Tibial nerve (tissue), 4 donors: ENCODE results near the gene MS4A18. TPM values are rescaled to one million over a fixed set of nuclear protein-coding genes. Genes with fewer than 3 reads are reported as not detected.

Experiments used
- DNase-seq, 2 donors: peaks; one replicate each; pipeline ENCODE4 v3.0.0-alpha.2; 2019; ENCODE audit warnings: low spot score in 2 of 2
- H3K27ac ChIP-seq, 4 donors: fragments of 200-600 bp; sonication (generic) in 3 of 4; one replicate each; pipeline ENCODE4 v1.5.1; 2017 to 2019; ENCODE audit warnings: mild to moderate bottlenecking in 1 of 4
- H3K27me3 ChIP-seq, 2 donors: fragments of 200-600 bp; sonication (generic) in 1 of 2; one replicate each; pipeline versions ENCODE4 v1.5.1 to v1.6.0; 2017 to 2019
- H3K36me3 ChIP-seq, 3 donors: fragments of 200-600 bp; sonication (generic); one replicate each; pipeline ENCODE4 v1.5.1; 2018 to 2019
- H3K4me1 ChIP-seq, 4 donors: fragments of 200-600 bp; sonication (generic) in 3 of 4; one replicate each; pipeline ENCODE4 v1.5.1; 2017 to 2019
- H3K4me3 ChIP-seq, 4 donors: fragments of 200-600 bp; sonication (generic) in 3 of 4; one replicate each; pipeline ENCODE4 v1.5.1; 2017 to 2019; ENCODE audit warnings: mild to moderate bottlenecking in 1 of 4, moderate library complexity in 1 of 4
- H3K9me3 ChIP-seq, 4 donors: fragments of 200-600 bp; sonication (generic) in 3 of 4; one replicate each; pipeline ENCODE4 v1.5.1; 2017 to 2019
- CTCF ChIP-seq, 5 experiments: fragments of 200-600 bp in 3 of 5; fragments of 450-650 bp in 2 of 5; sonication (generic) in 3 of 5; IDR thresholded peaks; one replicate each; pipeline ENCODE4 v1.5.1; 2016 to 2019; ENCODE audit warnings: antibody characterized with exemption in 5 of 5, mild to moderate bottlenecking in 3 of 5, moderate library complexity in 2 of 5
- EP300 ChIP-seq, 2 donors: sonication (generic); formaldehyde crosslinking; IDR thresholded peaks; one replicate each; pipeline ENCODE4 v1.6.1; 2017; ENCODE audit warnings: antibody characterized with exemption in 2 of 2, mild to moderate bottlenecking in 1 of 2
- POLR2A ChIP-seq, 2 donors: fragments of 450-650 bp; IDR thresholded peaks; one replicate each; pipeline ENCODE4 v1.6.1; 2017; ENCODE audit warnings: antibody characterized with exemption in 2 of 2, mild to moderate bottlenecking in 2 of 2, moderate library complexity in 2 of 2
- WGBS, 2 donors: methylation state at CpG; one replicate each; pipeline ENCODE4 v1.1.5; 2018; 5-methylcytosine and 5-hydroxymethylcytosine counted together
- total RNA-seq, 4 donors: library from RNA; depleted of rRNA; stranded (reverse); fragments of >200 nt; gene quantifications; one replicate each; pipeline ENCODE4 v1.1.0, GENCODE V29; 2016

Gene MS4A18
- total RNA-seq, 4 donors from 2014 or later: not detected

DNA sequence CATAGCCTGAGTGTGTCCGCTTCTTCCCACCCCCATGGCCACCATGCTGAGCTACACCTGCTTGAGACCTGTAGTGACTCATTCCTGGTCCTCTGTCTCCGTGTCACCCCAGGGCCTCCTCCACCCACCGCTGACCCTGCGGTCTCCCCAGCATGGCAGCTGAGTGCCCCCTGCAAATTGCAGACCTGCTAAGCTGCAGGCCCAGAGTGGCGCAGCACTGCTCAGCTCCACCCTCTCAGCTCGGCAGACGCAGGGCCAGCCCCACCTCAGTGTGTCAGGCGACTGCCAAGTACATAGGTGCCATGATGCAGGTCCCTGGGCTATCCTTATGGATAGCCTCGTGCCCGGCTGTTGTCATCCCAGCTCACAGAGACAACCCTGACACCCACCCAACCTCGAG is 45.3 kb downstream of the MS4A18 start:
- no peak for DNase-seq
- peaks cover 0 to 23% of the 10 kb centered on the region in 2 donors for H3K27me3 ChIP-seq
- H3K27ac ChIP-seq: no peak overlapping the region
- WGBS, 2 donors: 86 to 89% methylated on average over 11 of the region's 11 CpGs
- H3K9me3 ChIP-seq: no peaks in the 10 kb centered on the region
- peaks cover 0 to 8% (median 0%) of the 10 kb centered on the region in 4 donors for H3K4me1 ChIP-seq
- H3K4me3 ChIP-seq: no peak overlapping the region
- no peaks in the 10 kb centered on the region for H3K36me3 ChIP-seq
- TF ChIP-seq CTCF (IDR thresholded peaks at IDR 0.05) (no peak), EP300 (IDR thresholded peaks at IDR 0.05) (no peak), POLR2A (IDR thresholded peaks at IDR 0.05) (no peak)

DNA sequence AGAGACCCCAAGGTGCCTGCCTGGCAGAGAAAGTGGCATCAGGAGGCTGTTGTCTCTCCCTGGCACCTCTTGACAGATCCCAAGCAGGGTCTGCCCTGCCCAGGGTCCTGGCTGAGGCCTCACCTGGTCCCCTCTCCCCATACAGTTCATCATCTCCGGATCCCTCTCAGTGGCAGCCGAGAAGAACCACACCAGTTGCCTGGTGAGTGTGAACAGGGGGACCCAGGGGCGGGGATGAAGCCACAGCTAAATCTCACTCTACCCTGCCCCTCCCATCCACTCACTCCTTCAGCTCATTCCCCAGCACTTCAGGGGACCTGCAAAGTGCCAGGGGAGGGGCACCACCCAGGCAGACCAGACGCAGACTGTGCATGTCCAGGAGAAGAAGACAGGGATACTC is 46.6 kb downstream of the MS4A18 start:
- 75 to 88% methylated on average over 4 of the region's 4 CpGs for WGBS, 2 donors
- no peak for TF ChIP-seq CTCF (IDR thresholded peaks at IDR 0.05)
- no peak for TF ChIP-seq POLR2A (IDR thresholded peaks at IDR 0.05)
- TF ChIP-seq EP300 (IDR thresholded peaks at IDR 0.05): no peak
- H3K9me3 ChIP-seq: no peaks in the 10 kb centered on the region
- H3K36me3 ChIP-seq: no peaks in the 10 kb centered on the region
- peaks cover 0 to 12% of the 10 kb centered on the region in 2 donors for H3K27me3 ChIP-seq
- no peak overlapping the region for H3K27ac ChIP-seq
- DNase-seq: no peak
- peaks cover 0 to 19% (median 0%) of the 10 kb centered on the region in 4 donors for H3K4me1 ChIP-seq
- no peak overlapping the region for H3K4me3 ChIP-seq

GRCh38 chr11:60771879-60772525 is 47.5 kb downstream of the MS4A18 start:
- Histone ChIP-seq H3K27ac (no peak overlapping the region), H3K9me3 (no peaks in the 10 kb centered on the region)

DNA sequence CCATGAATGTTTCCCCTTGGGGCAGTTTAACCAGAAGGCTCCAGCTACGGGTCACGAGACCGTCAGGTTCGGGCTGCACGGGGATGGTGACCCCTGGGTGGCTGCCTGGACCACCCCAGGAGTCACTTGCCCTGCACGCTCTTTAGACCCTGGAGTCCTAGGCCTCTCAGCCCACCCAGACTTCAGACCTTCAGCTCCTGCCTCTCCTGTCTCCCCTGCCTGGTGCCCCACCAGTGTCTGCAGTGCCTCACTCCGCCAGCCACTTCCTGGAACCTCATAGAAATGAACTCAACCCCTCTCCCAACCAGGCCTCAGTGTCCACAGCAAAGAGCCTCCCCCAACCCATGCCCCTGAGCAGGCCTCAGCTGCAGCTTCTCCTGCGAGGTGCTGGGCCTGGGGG is 48.1 kb downstream of the MS4A18 start:
- Histone ChIP-seq H3K27me3 (no peaks in the 10 kb centered on the region), H3K36me3 (no peaks in the 10 kb centered on the region), H3K4me3 (no peak overlapping the region), H3K4me1 (peaks cover 0 to 15% (median 0%) of the 10 kb centered on the region in 4 donors), H3K9me3 (no peaks in the 10 kb centered on the region), H3K27ac (no peak overlapping the region)
- TF ChIP-seq CTCF (IDR thresholded peaks at IDR 0.05) (no peak), EP300 (IDR thresholded peaks at IDR 0.05) (no peak), POLR2A (IDR thresholded peaks at IDR 0.05) (no peak)
- WGBS, 2 donors: 64 to 75% methylated on average over 8 of the region's 8 CpGs
- no peak for DNase-seq

More at GRCh38 chr11:60771879-60772525, 47.5 kb downstream of the MS4A18 start:
- Histone ChIP-seq H3K4me3 (no peak overlapping the region), H3K27me3 (peaks cover 0 to 5% of the 10 kb centered on the region in 2 donors), H3K36me3 (no peaks in the 10 kb centered on the region), H3K4me1 (peaks cover 0 to 19% (median 0%) of the 10 kb centered on the region in 4 donors)
- no peak for TF ChIP-seq EP300 (IDR thresholded peaks at IDR 0.05)
- TF ChIP-seq POLR2A (IDR thresholded peaks at IDR 0.05): no peak
- TF ChIP-seq CTCF (IDR thresholded peaks at IDR 0.05): no peak
- WGBS, 2 donors: 75 to 83% methylated on average over 16 of the region's 16 CpGs
- no peak for DNase-seq

DNA sequence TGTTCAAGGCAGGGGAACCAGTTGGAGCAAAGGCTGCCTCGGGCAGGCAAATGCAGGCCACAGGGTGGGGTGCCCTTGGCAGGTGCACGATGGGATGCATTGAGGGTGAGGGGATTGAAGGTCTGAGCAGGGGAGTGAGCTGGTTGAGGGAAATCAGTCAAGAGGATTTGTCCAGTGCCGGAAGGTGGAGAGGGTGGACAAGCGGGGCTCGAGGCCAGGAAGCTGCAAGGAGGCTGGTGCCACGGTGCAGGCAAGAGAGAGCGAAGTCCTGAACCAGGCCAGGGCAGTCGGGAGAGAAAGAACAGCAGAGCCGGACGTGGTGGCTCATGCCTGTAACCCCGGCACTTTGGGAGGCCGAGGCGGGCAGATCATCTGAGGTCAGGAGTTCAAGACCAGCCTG is 50.2 kb downstream of the MS4A18 start:
- 79 to 83% methylated on average over 13 of the region's 13 CpGs for WGBS, 2 donors
- Histone ChIP-seq H3K9me3 (no peaks in the 10 kb centered on the region), H3K36me3 (no peaks in the 10 kb centered on the region), H3K4me3 (no peak overlapping the region), H3K27me3 (no peaks in the 10 kb centered on the region), H3K4me1 (peaks cover 0 to 15% (median 0%) of the 10 kb centered on the region in 4 donors), H3K27ac (no peak overlapping the region)
- TF ChIP-seq POLR2A (IDR thresholded peaks at IDR 0.05): no peak
- TF ChIP-seq EP300 (IDR thresholded peaks at IDR 0.05): no peak
- TF ChIP-seq CTCF (IDR thresholded peaks at IDR 0.05): no peak
- no peak for DNase-seq
